Measurements from ENCODE around the gene ARGLU1.

ARGLU1 gene

GRCh38 chr13:106569233-106570095 lies 1.5 kb upstream of the ARGLU1 start:
- TF ChIP-seq EZH2phosphoT487 (conservative IDR thresholded peaks at IDR 0.05; ENCODE audit: low read length) = no peak
- TF ChIP-seq, protein P1, sequence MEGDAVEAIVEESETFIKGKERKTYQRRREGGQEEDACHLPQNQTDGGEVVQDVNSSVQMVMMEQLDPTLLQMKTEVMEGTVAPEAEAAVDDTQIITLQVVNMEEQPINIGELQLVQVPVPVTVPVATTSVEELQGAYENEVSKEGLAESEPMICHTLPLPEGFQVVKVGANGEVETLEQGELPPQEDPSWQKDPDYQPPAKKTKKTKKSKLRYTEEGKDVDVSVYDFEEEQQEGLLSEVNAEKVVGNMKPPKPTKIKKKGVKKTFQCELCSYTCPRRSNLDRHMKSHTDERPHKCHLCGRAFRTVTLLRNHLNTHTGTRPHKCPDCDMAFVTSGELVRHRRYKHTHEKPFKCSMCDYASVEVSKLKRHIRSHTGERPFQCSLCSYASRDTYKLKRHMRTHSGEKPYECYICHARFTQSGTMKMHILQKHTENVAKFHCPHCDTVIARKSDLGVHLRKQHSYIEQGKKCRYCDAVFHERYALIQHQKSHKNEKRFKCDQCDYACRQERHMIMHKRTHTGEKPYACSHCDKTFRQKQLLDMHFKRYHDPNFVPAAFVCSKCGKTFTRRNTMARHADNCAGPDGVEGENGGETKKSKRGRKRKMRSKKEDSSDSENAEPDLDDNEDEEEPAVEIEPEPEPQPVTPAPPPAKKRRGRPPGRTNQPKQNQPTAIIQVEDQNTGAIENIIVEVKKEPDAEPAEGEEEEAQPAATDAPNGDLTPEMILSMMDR (IDR thresholded peaks at IDR 0.05; ENCODE audit: insufficient read depth, low read length, poor library complexity, severe bottlenecking) = no peak
- H3K79me2 ChIP-seq (ENCODE audit: insufficient read depth, low read length) = peaks cover 38% of the 10 kb centered on the region
- peak overlapping the region; percentile 98 for H3K4me3 ChIP-seq (ENCODE audit: insufficient read depth, low read length, poor library complexity, severe bottlenecking)
- H3K27me3 ChIP-seq (ENCODE audit: low read length) = no peaks in the 10 kb centered on the region
- no peak overlapping the region for H3K27ac ChIP-seq (ENCODE audit: low read depth, low read length)
- H3F3A ChIP-seq (ENCODE audit: insufficient read depth) = no peaks in the 10 kb centered on the region
- no peaks in the 10 kb centered on the region for H3K9me3 ChIP-seq (ENCODE audit: insufficient read depth, low read length)
- peaks cover 24% of the 10 kb centered on the region for H4K20me1 ChIP-seq (ENCODE audit: low read depth, low read length)
- H2AFZ ChIP-seq (ENCODE audit: low read depth, low read length, severe bottlenecking) = no peak overlapping the region
- peak overlapping the region; percentile 95 for H3K4me2 ChIP-seq (ENCODE audit: low read depth, low read length, poor library complexity, severe bottlenecking)
- H3K9me2 ChIP-seq (replicated peaks; ENCODE audit: insufficient read depth, low read length) = no peaks in the 10 kb centered on the region
- H3K9ac ChIP-seq (ENCODE audit: low read length) = peak overlapping the region; percentile 99
- no peaks in the 10 kb centered on the region for H3K36me3 ChIP-seq (ENCODE audit: low read length)

- TF ChIP-seq, protein P1 (IDR thresholded peaks at IDR 0.05; ENCODE audit: insufficient read depth, low read length, poor library complexity, severe bottlenecking) = no peak
- TF ChIP-seq EZH2phosphoT487 (conservative IDR thresholded peaks at IDR 0.05; ENCODE audit: low read length) = no peak
- Histone ChIP-seq H3K27me3 (ENCODE audit: low read length) (no peaks in the 10 kb centered on the region), H4K20me1 (ENCODE audit: low read depth, low read length) (peaks cover 34% of the 10 kb centered on the region), H3K9me3 (ENCODE audit: insufficient read depth, low read length) (no peaks in the 10 kb centered on the region), H3K9ac (ENCODE audit: low read length) (peak overlapping the region; percentile 99), H3K27ac (ENCODE audit: low read depth, low read length) (peak overlapping the region; percentile 86), H3K4me2 (ENCODE audit: low read depth, low read length, poor library complexity, severe bottlenecking) (peak overlapping the region; percentile 95), H3K79me2 (ENCODE audit: insufficient read depth, low read length) (peaks cover 48% of the 10 kb centered on the region), H3K36me3 (ENCODE audit: low read length) (no peaks in the 10 kb centered on the region), H3F3A (ENCODE audit: insufficient read depth) (no peaks in the 10 kb centered on the region), H3K9me2 (replicated peaks; ENCODE audit: insufficient read depth, low read length) (no peaks in the 10 kb centered on the region), H3K4me3 (ENCODE audit: insufficient read depth, low read length, poor library complexity, severe bottlenecking) (peak overlapping the region; percentile 98), H2AFZ (ENCODE audit: low read depth, low read length, severe bottlenecking) (peak overlapping the region; percentile 87)
Measured at GRCh38 chr13:106568299-106569003, 514 bp upstream of the ARGLU1 start.

DNA sequence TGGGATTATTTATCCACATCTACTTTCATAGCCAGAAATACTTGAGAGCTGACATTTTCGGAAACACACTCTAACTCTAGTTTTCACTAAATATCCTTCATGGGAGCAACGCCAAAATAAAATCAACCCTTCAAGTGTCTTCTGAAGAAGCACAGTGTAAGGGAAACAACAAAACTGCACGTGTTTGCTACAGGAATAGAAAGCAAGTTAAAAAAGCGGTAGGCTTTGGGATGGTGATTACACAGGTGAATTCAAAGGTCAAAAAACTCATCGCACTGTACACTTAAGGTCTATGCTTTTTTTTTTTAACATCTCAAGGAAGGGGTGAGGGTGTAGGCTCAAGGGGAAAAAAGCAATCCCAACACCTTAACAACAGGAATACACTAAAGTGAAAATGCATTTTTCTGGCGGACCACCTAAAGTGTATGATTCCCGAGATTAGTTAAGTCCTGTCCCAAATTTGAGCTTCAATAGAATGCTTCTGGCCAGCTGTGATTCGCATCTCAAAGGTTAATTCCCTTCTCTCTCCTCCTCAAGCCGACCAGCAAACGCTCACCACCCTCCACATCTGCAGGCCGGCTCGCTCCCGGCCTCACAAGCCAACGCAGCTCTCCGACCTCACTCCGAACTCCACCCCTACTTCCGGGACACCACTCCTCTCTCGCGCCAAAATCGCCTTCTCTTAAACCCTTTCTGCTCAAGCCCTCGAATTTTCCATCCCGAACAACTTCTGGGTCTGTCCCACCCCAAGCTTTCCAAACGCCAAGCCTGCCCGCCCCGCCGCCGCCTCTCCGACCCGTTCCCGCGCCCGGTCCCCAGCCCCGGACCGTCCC lies 1.1 kb downstream of the ARGLU1 start:
- H3K27ac ChIP-seq (ENCODE audit: low read depth, low read length) = peak overlapping the region; percentile 86
- no peaks in the 10 kb centered on the region for H3K27me3 ChIP-seq (ENCODE audit: low read length)
- no peaks in the 10 kb centered on the region for H3K36me3 ChIP-seq (ENCODE audit: low read length)
- no peaks in the 10 kb centered on the region for H3F3A ChIP-seq (ENCODE audit: insufficient read depth)
- H2AFZ ChIP-seq (ENCODE audit: low read depth, low read length, severe bottlenecking) = peak overlapping the region; percentile 40
- H3K4me3 ChIP-seq (ENCODE audit: insufficient read depth, low read length, poor library complexity, severe bottlenecking) = peak overlapping the region; percentile 98
- H3K79me2 ChIP-seq (ENCODE audit: insufficient read depth, low read length) = peaks cover 64% of the 10 kb centered on the region
- H3K9ac ChIP-seq (ENCODE audit: low read length) = peak overlapping the region; percentile 99
- peaks cover 47% of the 10 kb centered on the region for H4K20me1 ChIP-seq (ENCODE audit: low read depth, low read length)
- H3K9me2 ChIP-seq (replicated peaks; ENCODE audit: insufficient read depth, low read length) = no peaks in the 10 kb centered on the region
- no peaks in the 10 kb centered on the region for H3K9me3 ChIP-seq (ENCODE audit: insufficient read depth, low read length)
- H3K4me2 ChIP-seq (ENCODE audit: low read depth, low read length, poor library complexity, severe bottlenecking) = peak overlapping the region; percentile 93
- TF ChIP-seq, protein P1 (IDR thresholded peaks at IDR 0.05; ENCODE audit: insufficient read depth, low read length, poor library complexity, severe bottlenecking) = no peak
